Muscle of back (tissue), 11 donors: ENCODE measurements around the gene ARL5B. TPM values are rescaled to one million over a fixed set of nuclear protein-coding genes. Genes with fewer than 3 reads are reported as not detected.

Experiments
- DNase-seq, 3 donors: peaks; one replicate each; pipeline versions ENCODE4 v3.0.0 to v3.0.0-alpha.2; 2013
- polyA plus RNA-seq, 10 donors: library from polyadenylated mRNA; unstranded; fragments of 120-200 nt; gene quantifications; one replicate each; pipeline ENCODE4 v1.2.1, GENCODE V29; 2013; ENCODE audit not compliant: insufficient read length in 10 of 10

The ARL5B gene
- polyA plus RNA-seq, 10 donors = 19.3 to 29.7 (median 26.2) TPM

DNA sequence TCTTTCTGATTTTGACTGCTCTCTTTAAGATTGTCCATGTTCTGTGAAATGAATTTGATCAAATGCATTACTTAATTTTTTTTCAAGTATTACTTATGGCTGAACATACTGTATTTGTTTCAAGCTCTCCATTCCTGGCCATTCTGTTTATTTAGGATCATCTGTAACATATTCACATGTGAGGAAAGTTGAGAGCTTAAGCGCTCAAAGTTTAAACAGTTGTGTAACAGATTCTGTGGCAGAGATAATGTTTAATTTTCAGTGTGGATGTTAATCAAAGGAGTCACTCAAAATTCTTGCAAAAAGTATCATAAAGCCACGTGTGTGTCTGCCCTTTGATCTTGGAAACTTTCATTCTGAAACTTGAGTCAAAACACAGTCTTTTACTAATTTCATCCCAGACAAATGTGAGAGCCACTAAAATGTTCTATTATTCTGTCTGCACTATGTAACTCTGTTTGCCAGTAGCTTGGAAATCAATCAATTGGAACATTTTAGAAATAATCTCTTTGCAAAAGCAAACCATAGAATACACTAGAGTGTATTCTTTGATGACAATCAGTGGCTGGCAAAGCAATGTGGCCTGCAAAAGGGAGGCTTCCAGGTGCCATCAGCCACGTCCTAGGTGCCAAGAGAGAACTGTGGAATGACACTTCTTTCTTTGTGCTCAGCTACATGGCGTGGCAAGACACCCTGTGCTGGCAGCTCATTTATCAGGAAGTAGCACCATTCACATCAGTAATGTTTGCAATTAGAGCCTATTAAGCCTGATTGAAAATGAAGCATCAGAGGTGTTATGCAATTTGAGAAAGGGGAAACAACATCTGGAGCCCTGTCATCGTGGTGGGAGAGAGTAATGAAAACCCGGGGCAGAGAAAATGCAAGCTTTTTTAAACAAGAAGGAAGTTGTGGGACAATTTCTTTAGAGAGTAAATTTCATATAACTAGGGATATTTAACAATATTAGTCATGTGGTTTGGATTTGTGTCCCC, 40.9 kb downstream of the ARL5B start:
- no peak for DNase-seq

DNA sequence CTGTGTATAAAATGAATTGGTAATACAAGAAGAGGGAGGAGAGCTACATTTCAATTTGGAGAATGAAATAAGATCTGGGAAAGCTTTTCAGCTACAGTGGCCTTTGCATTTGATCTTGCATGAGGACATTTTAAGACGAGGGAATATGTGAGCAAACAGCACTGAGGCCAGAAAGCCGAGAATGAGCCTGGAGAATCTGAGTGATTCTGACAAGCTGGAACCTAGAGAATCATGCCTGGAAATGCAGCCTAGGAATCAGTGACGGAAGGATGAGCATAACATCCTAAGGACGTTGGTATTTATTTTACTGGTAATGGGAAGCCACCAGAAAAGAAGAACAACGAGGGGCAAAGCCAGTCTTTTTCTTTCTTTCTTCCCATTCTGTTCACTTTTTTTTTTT, 44.3 kb downstream of the ARL5B start:
- no peak for DNase-seq

GRCh38 chr10:18710201-18710653, 51.0 kb downstream of the ARL5B start:
- DNase-seq = no peak

DNA sequence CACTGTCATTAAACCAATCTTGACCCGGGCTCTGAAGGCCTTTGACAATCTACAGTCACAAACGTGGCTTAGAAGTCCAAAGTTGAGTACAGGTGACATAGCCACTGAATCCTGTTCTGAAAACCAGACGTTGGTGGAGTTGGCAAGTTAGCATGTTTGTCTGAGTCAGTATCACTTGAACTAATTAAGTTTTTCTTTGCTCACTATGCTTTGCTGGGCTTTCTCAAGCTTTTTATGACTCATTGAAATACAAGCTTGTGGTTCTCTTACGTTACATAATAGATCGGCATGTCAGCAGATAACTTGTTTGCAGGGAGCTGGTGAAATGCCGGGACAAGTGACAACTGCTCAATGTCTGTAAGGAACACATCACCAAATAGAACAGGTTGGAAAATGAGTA, 53.8 kb downstream of the ARL5B start:
- peak in 1 of 3 donors; percentile 60 for DNase-seq

DNA sequence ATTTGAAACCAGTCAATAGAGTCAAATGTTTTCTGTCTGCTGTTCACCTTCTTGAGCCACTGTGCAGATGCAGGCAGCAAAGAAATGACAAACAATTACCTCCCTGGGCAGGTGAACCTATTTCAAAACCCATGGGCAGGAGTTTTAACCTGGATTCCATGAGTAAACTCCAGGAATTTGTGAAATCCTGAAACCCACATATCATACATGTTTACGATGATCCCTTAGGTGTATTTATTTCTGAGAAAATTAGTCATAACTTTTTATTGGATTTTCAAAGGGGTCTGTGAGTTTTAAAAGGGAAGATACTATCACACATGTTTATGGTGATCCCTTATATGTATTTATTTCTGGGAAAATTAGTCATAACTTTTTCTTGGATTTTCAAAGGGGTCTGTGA, 59.8 kb downstream of the ARL5B start:
- DNase-seq = no peak

- DNase-seq = no peak
These were observed 60.6 kb downstream of the ARL5B start for GRCh38 chr10:18719811-18720210.

- DNase-seq = no peak
These were observed 61.8 kb downstream of the ARL5B start for GRCh38 chr10:18721067-18721466.

GRCh38 chr10:18723801-18724200, 64.6 kb downstream of the ARL5B start:
- no peak for DNase-seq

Other genes starting within 250 kb of the ARL5B start
- 10 to 100 TPM in 8 of 10 donors, 1 to 10 TPM in 2; 8.4 to 24.0 (median 11.7) TPM for gene NSUN6, start 7.8 kb upstream of the ARL5B start, polyA plus RNA-seq